H9 (cell line): ENCODE measurements around the gene RBM33. TPM values are rescaled to one million over a fixed set of nuclear protein-coding genes. Genes with fewer than 3 reads are reported as not detected.

Experiments used
- DNase-seq: peaks from one replicate; pipeline ENCODE4 v3.0.0-alpha.2; 2017
- H2AFZ ChIP-seq: one replicate; pipeline ENCODE4 v1.6.1; 2013; ENCODE audit warnings: mild to moderate bottlenecking, low read length, control low read depth, moderate library complexity
- H2AK5ac ChIP-seq: 2 replicates; pipeline ENCODE4 v1.6.1; 2013; ENCODE audit warnings: low read length, control low read depth, mixed read lengths; ENCODE audit not compliant: insufficient read length
- H2BK120ac ChIP-seq: one replicate; pipeline ENCODE4 v1.6.1; 2013; ENCODE audit warnings: low read depth, mild to moderate bottlenecking, low read length, control low read depth, inconsistent platforms; ENCODE audit not compliant: poor library complexity, severe bottlenecking
- H2BK12ac ChIP-seq: 2 replicates; pipeline ENCODE4 v1.6.1; 2013; ENCODE audit warnings: low read length, control low read depth, mixed read lengths, low read depth; ENCODE audit not compliant: insufficient read length
- H2BK15ac ChIP-seq: 2 replicates; pipeline ENCODE4 v1.6.1; 2013; ENCODE audit warnings: low read depth, low read length, control low read depth
- H2BK20ac ChIP-seq: one replicate; pipeline ENCODE4 v1.6.1; 2013; ENCODE audit warnings: low read depth, mild to moderate bottlenecking, low read length, control low read depth, inconsistent platforms; ENCODE audit not compliant: poor library complexity, severe bottlenecking
- H2BK5ac ChIP-seq: 2 replicates; pipeline ENCODE4 v1.6.1; 2013; ENCODE audit warnings: low read length, control low read depth, mixed read lengths; ENCODE audit not compliant: insufficient read length
- H3K14ac ChIP-seq: 2 replicates; pipeline ENCODE4 v1.6.1; 2013; ENCODE audit warnings: low read length, control low read depth; ENCODE audit not compliant: insufficient read depth
- H3K18ac ChIP-seq: 2 replicates; pipeline ENCODE4 v1.6.1; 2013; ENCODE audit warnings: low read depth, mild to moderate bottlenecking, mixed read lengths, low read length, control low read depth; ENCODE audit not compliant: insufficient read length
- H3K23ac ChIP-seq: 2 replicates; pipeline ENCODE4 v1.6.1; 2013; ENCODE audit warnings: low read length, control low read depth, mixed read lengths, low read depth; ENCODE audit not compliant: insufficient read length
- H3K23me2 ChIP-seq: 2 replicates; pipeline ENCODE4 v1.6.1; 2013; ENCODE audit warnings: low read depth, mild to moderate bottlenecking, mixed read lengths, low read length, control low read depth; ENCODE audit not compliant: insufficient read length, poor library complexity, severe bottlenecking
- H3K27ac ChIP-seq: 2 replicates; pipeline ENCODE4 v1.5.1; 2013; ENCODE audit warnings: low read length, control low read depth, mixed read lengths, low read depth; ENCODE audit not compliant: insufficient read length
- H3K27me3 ChIP-seq: 2 replicates; pipeline ENCODE4 v1.6.1; 2013; ENCODE audit warnings: low read length, control low read depth, inconsistent platforms; ENCODE audit not compliant: insufficient read depth
- H3K4ac ChIP-seq: 2 replicates; pipeline ENCODE4 v1.6.1; 2013; ENCODE audit warnings: low read depth, mild to moderate bottlenecking, control low read depth, inconsistent platforms, low read length, moderate library complexity
- H3K4me1 ChIP-seq: 2 replicates; pipeline ENCODE4 v1.6.1; 2013; ENCODE audit warnings: low read length, control low read depth, inconsistent platforms; ENCODE audit not compliant: insufficient read depth
- H3K4me2 ChIP-seq: 2 replicates; pipeline ENCODE4 v1.6.1; 2013; ENCODE audit warnings: low read length, control low read depth, mixed read lengths; ENCODE audit not compliant: insufficient read length, insufficient read depth
- H3K56ac ChIP-seq: 2 replicates; pipeline ENCODE4 v1.6.1; 2013; ENCODE audit warnings: low read depth, mild to moderate bottlenecking, mixed read lengths, low read length, control low read depth; ENCODE audit not compliant: insufficient read length
- H3K79me1 ChIP-seq: 2 replicates; pipeline ENCODE4 v1.6.1; 2013; ENCODE audit warnings: low read depth, mild to moderate bottlenecking, moderate library complexity, low read length, control low read depth, inconsistent platforms; ENCODE audit not compliant: insufficient read depth, poor library complexity, severe bottlenecking
- H3K79me2 ChIP-seq: 2 replicates; pipeline ENCODE4 v1.6.1; 2013; ENCODE audit warnings: low read length, control low read depth, inconsistent platforms; ENCODE audit not compliant: insufficient read depth
- H3K9ac ChIP-seq: 2 replicates; pipeline ENCODE4 v1.6.1; 2013; ENCODE audit warnings: low read length, control low read depth, mixed read lengths; ENCODE audit not compliant: insufficient read length; ENCODE audit errors: extremely low read depth
- H3K9me3 ChIP-seq: one replicate; pipeline ENCODE4 v1.6.1; 2013; ENCODE audit warnings: low read depth, low read length, inconsistent platforms; ENCODE audit not compliant: control insufficient read depth
- H3T11ph ChIP-seq: one replicate; pipeline ENCODE4 v1.6.1; 2013; ENCODE audit warnings: mild to moderate bottlenecking, low read length, control low read depth, inconsistent platforms
- H4K20me1 ChIP-seq: one replicate; pipeline ENCODE4 v1.6.1; 2013; ENCODE audit not compliant: control insufficient read depth, insufficient read length, insufficient read depth
- H4K5ac ChIP-seq: 2 replicates; pipeline ENCODE4 v1.6.1; 2013; ENCODE audit warnings: low read depth, mild to moderate bottlenecking, mixed read lengths, low read length, control low read depth; ENCODE audit not compliant: insufficient read length
- H4K8ac ChIP-seq: replicated peaks from 2 replicates; pipeline ENCODE4 v1.6.1; 2013; ENCODE audit warnings: low read length, control low read depth, mixed read lengths, low read depth; ENCODE audit not compliant: insufficient read length
- H4K91ac ChIP-seq: 2 replicates; pipeline ENCODE4 v1.6.1; 2013; ENCODE audit warnings: low read depth, mild to moderate bottlenecking, moderate library complexity, mixed read lengths, low read length, control low read depth; ENCODE audit not compliant: insufficient read length
- H3K27ac Mint-ChIP-seq, 3 experiments: 2 replicates in 2 of 3; 3 replicates in 1 of 3; pipeline ENCODE4 v1.8.0; 2020 to 2021; ENCODE audit warnings: mixed read lengths in 3 of 3, mild to moderate bottlenecking in 1 of 3, moderate library complexity in 1 of 3
- H3K27me3 Mint-ChIP-seq: 2 replicates; pipeline ENCODE4 v1.8.0; 2021; ENCODE audit warnings: low read depth, mild to moderate bottlenecking, moderate library complexity, mixed read lengths
- H3K36me3 Mint-ChIP-seq, 3 experiments: 2 replicates in 2 of 3; 3 replicates in 1 of 3; pipeline ENCODE4 v1.8.0; 2020 to 2021; ENCODE audit warnings: low read depth in 3 of 3, mixed read lengths in 3 of 3; ENCODE audit not compliant: insufficient read depth in 1 of 3
- H3K4me1 Mint-ChIP-seq, 2 experiments: 2 replicates each; pipeline ENCODE4 v1.8.0; 2020; ENCODE audit warnings: mixed read lengths in 2 of 2
- H3K4me3 Mint-ChIP-seq, 2 experiments: 2 replicates in 1 of 2; 3 replicates in 1 of 2; pipeline ENCODE4 v1.8.0; 2020 to 2021; ENCODE audit warnings: mild to moderate bottlenecking in 2 of 2, mixed read lengths in 2 of 2, moderate library complexity in 1 of 2
- H3K9me3 Mint-ChIP-seq, 2 experiments: 2 replicates in 1 of 2; 3 replicates in 1 of 2; pipeline ENCODE4 v1.8.0; 2020; ENCODE audit warnings: mild to moderate bottlenecking in 2 of 2, mixed read lengths in 2 of 2, moderate library complexity in 1 of 2
- CTCF ChIP-seq: fragments of 200-600 bp; sonication (generic); conservative IDR thresholded peaks from 3 replicates; pipeline ENCODE4 v1.8.0; 2021; ENCODE audit warnings: antibody characterized with exemption, mild to moderate bottlenecking
- WGBS: extraction: QIAGEN DNeasy Blood & Tissue Kit; methylation state at CpG from one replicate; pipeline ENCODE4 v1.1.7; 2013; ENCODE audit warnings: missing lambda C conversion rate, low lambda C conversion rate, mixed read lengths; ENCODE audit not compliant: insufficient read length; ENCODE audit errors: extremely low coverage; 5-methylcytosine and 5-hydroxymethylcytosine counted together
- total RNA-seq: library from RNA; stranded (reverse); gene quantifications from 2 replicates; pipeline ENCODE4 v1.2.1, GENCODE V29; 2021

Gene RBM33
- total RNA-seq, 1 experiment from 2014 or later: 71.3 TPM

DNA sequence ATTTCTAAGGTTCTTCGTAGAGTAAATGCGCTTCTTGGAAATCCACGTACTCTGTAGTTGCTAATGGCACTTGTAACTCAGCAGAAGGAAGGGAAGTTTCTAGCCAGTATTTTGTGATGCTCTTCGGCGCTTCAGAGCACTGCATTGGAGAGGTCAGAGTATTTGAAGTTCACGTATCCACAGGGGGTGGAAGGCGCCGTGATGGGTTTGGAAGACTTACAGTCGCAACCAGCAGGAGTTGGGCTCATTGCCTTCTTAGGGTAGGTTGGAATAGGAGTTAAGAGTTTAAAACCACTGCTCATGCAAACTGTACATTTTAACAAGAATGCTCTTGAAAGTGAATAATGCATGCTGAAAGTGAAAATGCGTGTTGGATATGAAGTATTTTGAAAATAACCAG lies 118.7 kb downstream of the RBM33 start:
- Histone ChIP-seq H3K9me3 (no peaks in the 10 kb centered on the region), H3K23ac (no peak overlapping the region), H3K56ac (no peak overlapping the region), H4K8ac (no peak overlapping the region), H2BK20ac (no peak overlapping the region), H3K18ac (no peak overlapping the region), H4K91ac (no peak overlapping the region), H3K9ac (no peak overlapping the region), H4K5ac (no peak overlapping the region), H2AFZ (no peak overlapping the region), H3T11ph (no peak overlapping the region), H2AK5ac (no peak overlapping the region), H3K27ac (no peak overlapping the region), H4K20me1 (no peaks in the 10 kb centered on the region), H2BK12ac (no peak overlapping the region), H3K14ac (no peak overlapping the region), H3K23me2 (no peaks in the 10 kb centered on the region), H2BK120ac (no peak overlapping the region), H3K4me2 (no peak overlapping the region), H3K4me1 (no peaks in the 10 kb centered on the region; the same call in 1 of the 2 replicates), H3K79me1 (no peaks in the 10 kb centered on the region), H3K4ac (no peak overlapping the region), H2BK5ac (no peak overlapping the region), H3K27me3 (no peaks in the 10 kb centered on the region), H2BK15ac (no peak overlapping the region), H3K79me2 (peaks cover 4% of the 10 kb centered on the region; the same call in 1 of the 2 replicates)
- no peak for DNase-seq
- TF ChIP-seq CTCF: no peak
- H3K9me3 Mint-ChIP-seq: no peaks in the 10 kb centered on the region
- H3K27me3 Mint-ChIP-seq: no peaks in the 10 kb centered on the region
- peaks cover 15 to 45% (median 41%) of the 10 kb centered on the region in 3 experiments; a peak in 6 of 7 replicates for H3K36me3 Mint-ChIP-seq
- H3K4me3 Mint-ChIP-seq: no peak overlapping the region
- no peak overlapping the region; a peak in 1 of 7 replicates for H3K27ac Mint-ChIP-seq
- WGBS: 100% methylated on average over 1 of the region's 10 CpGs
- peaks cover 39 to 47% of the 10 kb centered on the region in 2 experiments for H3K4me1 Mint-ChIP-seq
